Measurements from ENCODE around the gene SDHB. TPM values are rescaled to one million over a fixed set of nuclear protein-coding genes. Genes with fewer than 3 reads are reported as not detected.

The SDHB gene
- polyA plus RNA-seq, 1 of the 3 experiments (the other 2 are of a cell fraction) = 128 TPM

DNA sequence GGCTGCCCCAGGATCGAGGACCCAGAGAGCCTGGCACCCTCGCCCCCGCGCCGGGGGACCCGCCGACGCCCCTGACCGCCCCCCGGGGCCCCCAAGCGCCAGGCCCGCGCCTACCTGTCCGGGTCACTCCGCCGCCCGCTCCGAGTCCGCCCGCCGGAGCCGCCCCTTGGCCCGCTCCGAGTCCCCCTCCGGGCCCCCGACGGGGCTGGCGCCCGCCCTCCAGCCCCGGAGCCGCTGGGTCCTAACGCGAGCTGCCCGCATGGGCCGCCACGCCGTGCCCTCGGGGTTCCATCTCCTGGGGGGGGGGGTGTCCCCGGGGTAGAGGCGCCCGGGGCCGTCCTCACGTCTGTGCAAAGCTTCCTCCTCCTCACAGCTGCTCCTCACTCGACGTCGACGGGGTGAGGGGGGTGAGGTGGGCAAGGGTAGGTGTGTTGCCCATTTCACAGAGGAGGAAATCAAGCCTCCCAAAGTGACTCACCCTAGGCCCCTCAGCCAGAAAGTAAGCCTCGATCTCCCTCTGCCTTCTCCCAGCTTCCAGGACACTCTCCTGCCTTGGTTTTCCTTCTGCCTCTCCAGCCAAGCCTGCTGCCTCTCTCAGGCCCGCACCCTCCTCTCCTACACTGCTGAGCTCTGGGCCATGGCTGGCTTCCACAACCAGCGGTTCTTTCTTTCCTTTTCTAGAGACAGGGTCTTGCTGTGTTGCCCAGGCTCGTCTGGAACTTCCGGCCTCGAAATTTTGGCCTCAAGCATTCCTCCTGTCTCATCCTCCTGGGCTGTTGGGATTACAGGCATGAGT, 73.2 kb downstream of the SDHB start, which contains the start of gene MFAP2:
MFAP2 (minus strand) TSS at position 148 of the 796 bp plus-strand sequence. CDS start 2,347 bp downstream, outside the sequence.
- POLR2A ChIA-PET = interaction anchor here (1.0 to 3.9 kb wide), 4 partner anchors 14 to 33 kb away, joined by 3 to 39 read pairs (median 6); no protein-coding TSS in a partner anchor
- 0 out of 2 replicates have a peak within 1 kb of the TSS, but pooled peaks have one; percentile 49 for H2AFZ ChIP-seq (ENCODE audit: low read depth)
- peaks cover 26 to 52% of the 10 kb centered on the region in 2 experiments; a peak in 2 of 4 replicates for H3K4me1 ChIP-seq (ENCODE audit: control insufficient read depth in 1 of 2, insufficient read depth in 2 of 2, low read depth in 1 of 2, low read length in 1 of 2)
- 42% methylated on average over 15 of the region's 53 CpGs for WGBS (ENCODE audit: low lambda C conversion rate)
- peaks cover 18% of the 10 kb centered on the region for H3F3A ChIP-seq (replicated peaks; ENCODE audit: insufficient read depth)
- peak; percentile 89 for DNase-seq
- H3K4me3 ChIP-seq (ENCODE audit: low read depth in 2 of 2, low read length in 1 of 2) = peak within 1 kb of the TSS; percentile 62 to 76
- peaks cover 8% of the 10 kb centered on the region in 2 experiments for H3K36me3 ChIP-seq (replicated peaks in 1 of 2; ENCODE audit: control insufficient read depth in 1 of 2, insufficient read depth in 2 of 2, low read length in 1 of 2)
- H3K27me3 ChIP-seq (ENCODE audit: insufficient read depth) = no peaks in the 10 kb centered on the region
- CTCF ChIA-PET = interaction anchor here (0.8 to 5.5 kb wide), 6 partner anchors 17 to 65 kb away, joined by 3 to 32 read pairs (median 4); partner anchors contain the start of gene ATP13A2
- H3K9me3 ChIP-seq = no peaks in the 10 kb centered on the region
- H3K27ac ChIP-seq (ENCODE audit: low read depth in 2 of 2, low read length in 1 of 2) = peak within 1 kb of the TSS; percentile 87 to 97
- peak within 1 kb of the TSS; percentile 94 for H3K9ac ChIP-seq
- peaks cover 46% of the 10 kb centered on the region for H3K79me2 ChIP-seq (ENCODE audit: insufficient read depth)
- peak within 1 kb of the TSS; percentile 94 for H3K4me2 ChIP-seq
- TF ChIP-seq, protein P1, sequence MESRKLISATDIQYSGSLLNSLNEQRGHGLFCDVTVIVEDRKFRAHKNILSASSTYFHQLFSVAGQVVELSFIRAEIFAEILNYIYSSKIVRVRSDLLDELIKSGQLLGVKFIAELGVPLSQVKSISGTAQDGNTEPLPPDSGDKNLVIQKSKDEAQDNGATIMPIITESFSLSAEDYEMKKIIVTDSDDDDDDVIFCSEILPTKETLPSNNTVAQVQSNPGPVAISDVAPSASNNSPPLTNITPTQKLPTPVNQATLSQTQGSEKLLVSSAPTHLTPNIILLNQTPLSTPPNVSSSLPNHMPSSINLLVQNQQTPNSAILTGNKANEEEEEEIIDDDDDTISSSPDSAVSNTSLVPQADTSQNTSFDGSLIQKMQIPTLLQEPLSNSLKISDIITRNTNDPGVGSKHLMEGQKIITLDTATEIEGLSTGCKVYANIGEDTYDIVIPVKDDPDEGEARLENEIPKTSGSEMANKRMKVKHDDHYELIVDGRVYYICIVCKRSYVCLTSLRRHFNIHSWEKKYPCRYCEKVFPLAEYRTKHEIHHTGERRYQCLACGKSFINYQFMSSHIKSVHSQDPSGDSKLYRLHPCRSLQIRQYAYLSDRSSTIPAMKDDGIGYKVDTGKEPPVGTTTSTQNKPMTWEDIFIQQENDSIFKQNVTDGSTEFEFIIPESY (IDR thresholded peaks at IDR 0.05; ENCODE audit: borderline replicate concordance, low read depth) = no peak
- TF ChIP-seq MXI1 (IDR thresholded peaks at IDR 0.05; ENCODE audit: low read depth, low read length) (no peak; the same call in 1 of the 2 replicates), NFIC (IDR thresholded peaks at IDR 0.05; ENCODE audit: borderline replicate concordance) (no peak), RCOR1 (IDR thresholded peaks at IDR 0.05; ENCODE audit: low read length) (no peak), ELF1 (IDR thresholded peaks at IDR 0.05) (no peak), GABPA (IDR thresholded peaks at IDR 0.05; ENCODE audit: low read depth) (no peak), MAX (IDR thresholded peaks at IDR 0.05; ENCODE audit: low read depth) (peak; percentile 43), SIN3A (IDR thresholded peaks at IDR 0.05; ENCODE audit: borderline replicate concordance, low read depth, low read length) (peak; percentile 24; the same call in 1 of the 2 replicates), FOXM1 (IDR thresholded peaks at IDR 0.05; ENCODE audit: low read depth) (no peak), TCF12 (IDR thresholded peaks at IDR 0.05) (no peak), GATA2 (CRISPR knock-in tag; IDR thresholded peaks at IDR 0.05) (no peak), TAF1 (IDR thresholded peaks at IDR 0.05; ENCODE audit: borderline replicate concordance, low read depth, low read length) (peak; percentile 61), NRF1 (IDR thresholded peaks at IDR 0.05; ENCODE audit: low read depth, low read length) (no peak), MEF2A (IDR thresholded peaks at IDR 0.05; ENCODE audit: borderline replicate concordance, low read depth) (no peak), PBX3 (IDR thresholded peaks at IDR 0.05) (no peak), JUND (IDR thresholded peaks at IDR 0.05) (no peak)
- TF ChIP-seq, protein P2, sequence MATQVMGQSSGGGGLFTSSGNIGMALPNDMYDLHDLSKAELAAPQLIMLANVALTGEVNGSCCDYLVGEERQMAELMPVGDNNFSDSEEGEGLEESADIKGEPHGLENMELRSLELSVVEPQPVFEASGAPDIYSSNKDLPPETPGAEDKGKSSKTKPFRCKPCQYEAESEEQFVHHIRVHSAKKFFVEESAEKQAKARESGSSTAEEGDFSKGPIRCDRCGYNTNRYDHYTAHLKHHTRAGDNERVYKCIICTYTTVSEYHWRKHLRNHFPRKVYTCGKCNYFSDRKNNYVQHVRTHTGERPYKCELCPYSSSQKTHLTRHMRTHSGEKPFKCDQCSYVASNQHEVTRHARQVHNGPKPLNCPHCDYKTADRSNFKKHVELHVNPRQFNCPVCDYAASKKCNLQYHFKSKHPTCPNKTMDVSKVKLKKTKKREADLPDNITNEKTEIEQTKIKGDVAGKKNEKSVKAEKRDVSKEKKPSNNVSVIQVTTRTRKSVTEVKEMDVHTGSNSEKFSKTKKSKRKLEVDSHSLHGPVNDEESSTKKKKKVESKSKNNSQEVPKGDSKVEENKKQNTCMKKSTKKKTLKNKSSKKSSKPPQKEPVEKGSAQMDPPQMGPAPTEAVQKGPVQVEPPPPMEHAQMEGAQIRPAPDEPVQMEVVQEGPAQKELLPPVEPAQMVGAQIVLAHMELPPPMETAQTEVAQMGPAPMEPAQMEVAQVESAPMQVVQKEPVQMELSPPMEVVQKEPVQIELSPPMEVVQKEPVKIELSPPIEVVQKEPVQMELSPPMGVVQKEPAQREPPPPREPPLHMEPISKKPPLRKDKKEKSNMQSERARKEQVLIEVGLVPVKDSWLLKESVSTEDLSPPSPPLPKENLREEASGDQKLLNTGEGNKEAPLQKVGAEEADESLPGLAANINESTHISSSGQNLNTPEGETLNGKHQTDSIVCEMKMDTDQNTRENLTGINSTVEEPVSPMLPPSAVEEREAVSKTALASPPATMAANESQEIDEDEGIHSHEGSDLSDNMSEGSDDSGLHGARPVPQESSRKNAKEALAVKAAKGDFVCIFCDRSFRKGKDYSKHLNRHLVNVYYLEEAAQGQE (IDR thresholded peaks at IDR 0.05; ENCODE audit: low read depth, low read length) = 0 out of 2 replicates have a peak, but pooled peaks have one; percentile 15
- H3K9me2 ChIP-seq = no peaks in the 10 kb centered on the region
- H4K20me1 ChIP-seq (ENCODE audit: insufficient read depth) = peaks cover 33% of the 10 kb centered on the region
